NCI-H526 (cell line): ENCODE data around the gene PRMT1.

ENCODE experiments used
- DNase-seq, 2 experiments: peaks; one replicate each; lab custom pipeline; 2025; lab: John Stamatoyannopoulos, UW

Gene PRMT1

DNA sequence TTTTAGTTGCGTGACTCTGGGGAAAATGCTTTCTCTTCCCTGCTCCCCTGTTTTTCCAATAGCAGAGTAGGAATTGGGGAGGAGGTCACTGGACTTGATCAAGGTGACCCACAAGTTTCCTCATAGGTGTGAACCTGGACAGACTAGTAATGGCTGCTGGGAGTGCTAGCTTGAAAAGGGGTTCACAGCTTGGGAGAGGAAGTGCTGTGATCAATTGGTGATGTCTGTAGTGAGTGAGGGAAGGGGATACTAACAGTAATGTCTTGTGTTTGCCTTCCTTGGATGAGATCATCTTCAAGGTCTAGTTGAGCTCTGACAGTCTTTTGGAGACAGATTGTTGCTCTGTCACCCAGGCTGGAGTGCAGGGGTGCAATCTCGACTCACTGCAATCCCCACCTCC lies 9.6 kb upstream of the PRMT1 start:
- DNase-seq = no peak

DNA sequence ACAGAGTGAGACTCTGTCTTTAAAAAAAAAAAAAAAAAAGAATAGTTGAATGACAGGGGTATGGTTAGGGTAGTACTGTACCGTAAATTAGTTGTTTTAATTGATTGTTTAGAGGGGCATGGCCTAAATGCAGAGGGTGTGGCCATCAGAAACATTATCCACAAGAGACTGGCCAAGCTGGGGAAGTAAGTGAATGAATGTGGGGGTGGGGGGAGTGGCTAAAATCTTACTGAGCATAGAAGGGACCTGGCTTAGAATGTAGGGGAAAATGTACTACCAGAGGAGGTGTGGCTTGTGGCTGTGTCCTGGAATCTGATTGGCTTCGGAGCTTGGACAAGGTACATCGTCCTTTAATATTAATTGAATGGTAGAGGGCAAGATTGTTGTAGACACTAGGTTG lies 7.6 kb upstream of the PRMT1 start:
- DNase-seq = no peak

DNA sequence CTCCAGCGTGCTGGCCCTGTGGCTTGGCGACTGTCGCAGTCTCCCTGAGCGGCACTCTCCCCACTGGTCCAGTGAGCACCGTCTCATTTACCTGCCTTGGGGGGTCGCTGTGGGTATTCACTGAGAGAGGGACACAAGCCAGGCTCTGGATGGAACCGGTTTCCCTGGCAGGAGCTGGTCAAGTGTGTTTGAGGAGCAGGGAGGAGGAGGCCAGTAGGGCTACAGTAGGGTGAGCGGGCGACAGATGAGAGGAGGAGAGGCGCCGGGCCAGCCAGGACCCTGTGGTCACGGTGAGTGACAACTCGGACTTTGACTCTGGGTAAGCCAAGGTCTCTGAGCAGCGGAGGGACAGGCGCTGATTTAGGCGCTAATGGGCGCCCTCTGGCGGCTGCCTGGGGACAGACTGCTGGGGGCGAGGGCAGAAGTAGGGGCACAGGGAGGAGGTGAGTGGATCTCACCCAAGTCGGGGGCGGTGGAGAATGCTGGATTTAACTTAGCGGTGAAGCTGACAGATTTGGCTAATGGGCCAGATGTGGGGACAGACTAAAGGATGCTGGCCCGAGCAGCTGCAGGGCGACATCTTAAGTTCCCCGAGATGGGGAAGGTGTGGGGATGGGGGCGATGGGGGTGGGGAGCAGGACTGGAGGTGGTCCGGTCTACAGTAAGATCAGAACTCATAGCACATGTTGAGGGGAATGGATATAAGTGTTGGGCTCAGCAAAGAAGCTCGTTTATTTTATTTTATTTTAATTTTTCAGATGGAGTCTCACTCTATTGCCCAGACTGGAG lies 4.7 kb upstream of the PRMT1 start:
- peak; percentile 61 to 87 for DNase-seq

DNA sequence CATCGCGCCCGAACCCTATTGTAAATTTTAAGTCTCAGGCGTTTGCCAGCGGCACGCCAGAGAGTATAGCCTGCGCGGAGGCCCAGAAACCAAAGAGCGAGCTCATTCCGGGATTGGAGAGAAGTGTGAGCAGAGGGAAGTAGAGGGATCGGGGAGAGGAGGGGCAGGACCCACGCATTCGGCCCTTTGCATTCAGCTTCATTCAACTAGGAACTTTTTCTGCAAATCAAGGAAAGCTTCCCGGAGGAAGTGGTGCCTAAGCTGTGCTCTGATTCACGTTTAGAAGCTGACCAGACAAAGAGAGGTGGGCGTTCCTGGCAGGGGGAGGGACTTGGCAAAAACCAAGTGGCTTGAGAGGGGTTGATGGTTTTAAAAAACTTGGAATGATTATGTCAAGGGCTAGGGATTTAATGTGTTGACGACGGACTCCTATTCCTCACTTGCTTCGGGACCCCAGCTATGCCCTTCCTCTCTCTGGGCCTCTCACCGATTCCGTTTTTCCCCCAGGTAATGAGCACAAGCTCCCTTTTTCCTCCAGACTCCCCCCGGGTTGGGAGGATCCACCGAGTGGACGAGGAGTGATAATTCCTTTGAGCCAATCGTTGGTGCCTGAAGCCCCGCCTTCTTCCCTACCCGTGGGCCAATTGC lies 811 bp upstream of the PRMT1 start:
- DNase-seq = peak; percentile 92 to 93

DNA sequence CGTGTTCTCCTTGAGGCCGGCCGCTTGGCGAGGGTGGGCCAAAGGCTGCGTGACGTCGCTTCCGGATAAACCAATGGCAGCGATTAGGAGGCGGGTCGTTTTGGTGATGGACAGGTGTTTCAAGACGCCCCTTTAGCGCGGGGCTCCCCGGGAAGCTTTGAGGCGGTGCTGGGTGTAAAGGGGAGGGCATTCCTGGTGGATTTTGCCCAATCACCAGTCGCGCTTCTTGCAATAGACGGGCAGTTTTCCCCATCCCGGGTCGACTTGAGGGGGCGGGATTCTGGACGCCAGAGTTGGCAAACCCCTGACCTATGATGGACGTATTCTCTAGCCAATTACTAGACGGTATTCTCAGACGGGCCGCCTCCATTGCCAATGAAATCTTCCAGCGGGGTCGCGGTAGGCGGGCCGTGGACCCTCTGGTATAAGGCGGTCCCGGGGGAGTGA lies 264 bp upstream of the PRMT1 start:
- DNase-seq = peak; percentile 100

DNA sequence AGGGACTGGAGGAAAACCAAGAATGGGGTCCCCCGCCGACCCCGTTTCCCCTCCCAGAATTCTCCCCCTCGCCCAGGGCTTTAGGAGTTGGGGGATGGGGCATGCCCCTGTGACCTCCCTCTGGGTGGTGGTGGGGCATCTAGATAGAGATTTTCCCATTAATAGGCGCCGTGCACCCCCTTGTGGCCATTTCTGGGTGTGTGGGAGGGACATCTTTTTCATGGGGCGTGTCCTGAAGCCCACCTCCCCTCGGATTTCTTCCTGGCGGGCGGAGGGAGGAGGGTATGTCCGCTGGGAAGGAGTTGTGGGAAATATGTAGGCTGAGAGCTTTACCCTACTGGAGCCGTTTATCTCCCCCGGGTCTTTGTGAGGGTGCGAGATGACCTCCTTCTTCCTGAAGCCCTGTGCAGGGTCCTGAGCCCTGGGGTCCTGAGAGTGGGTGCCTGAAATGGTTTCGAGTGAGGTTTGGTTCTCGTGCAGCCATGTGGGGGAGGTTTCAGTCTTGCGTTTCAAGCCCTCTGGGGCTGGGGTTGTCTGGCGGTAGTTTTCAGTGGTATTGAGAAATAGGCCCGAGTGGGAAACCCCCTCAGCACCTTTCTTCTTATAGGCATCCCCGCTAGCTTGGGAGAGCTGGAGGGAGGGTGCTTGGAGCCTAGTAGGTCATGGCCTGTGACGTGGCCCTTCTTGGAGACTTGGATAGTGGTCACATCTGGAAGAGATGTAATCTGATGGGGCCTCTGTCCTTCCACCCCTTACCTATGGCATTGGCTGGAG lies 1.0 kb downstream of the PRMT1 start:
- DNase-seq = peak; percentile 69 to 83

DNA sequence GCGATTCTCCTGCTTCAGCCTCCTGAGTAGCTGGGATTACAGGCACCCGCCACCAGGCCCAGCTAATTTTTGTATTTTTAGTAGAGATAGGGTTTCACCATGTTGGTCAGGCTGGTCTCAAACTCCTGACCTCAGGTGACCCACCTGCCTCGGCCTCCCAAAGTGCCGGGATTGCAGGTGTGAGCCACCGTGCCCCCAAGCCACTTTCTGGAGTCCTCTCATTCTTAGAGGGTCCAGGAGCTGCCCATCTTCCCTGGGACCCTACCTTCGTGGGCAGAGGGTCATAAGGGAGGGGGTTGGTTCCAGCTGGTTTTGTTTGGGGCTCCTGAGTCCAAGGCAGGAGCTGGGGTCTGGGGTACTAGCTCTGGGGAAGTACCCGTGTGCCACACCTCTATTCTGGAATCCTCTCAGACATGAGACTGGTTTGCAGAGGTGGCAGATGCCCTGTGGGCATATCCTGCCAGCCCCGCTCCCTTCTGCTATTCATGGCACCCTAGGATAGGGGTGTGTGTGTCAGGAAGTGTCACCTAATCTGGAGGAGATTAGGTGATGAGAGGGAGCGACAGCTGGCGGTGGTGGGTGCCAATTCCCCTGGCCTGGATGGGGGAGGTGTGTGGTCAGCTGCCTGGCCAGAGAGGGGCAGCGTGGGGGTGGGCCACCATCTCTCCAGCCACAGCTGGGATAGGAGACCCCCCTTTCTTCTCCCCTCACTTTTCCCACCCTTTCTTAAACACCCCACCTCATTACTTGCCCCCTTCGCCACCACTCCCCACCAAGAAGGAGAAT lies 2.1 kb downstream of the PRMT1 start:
- DNase-seq = no peak

DNA sequence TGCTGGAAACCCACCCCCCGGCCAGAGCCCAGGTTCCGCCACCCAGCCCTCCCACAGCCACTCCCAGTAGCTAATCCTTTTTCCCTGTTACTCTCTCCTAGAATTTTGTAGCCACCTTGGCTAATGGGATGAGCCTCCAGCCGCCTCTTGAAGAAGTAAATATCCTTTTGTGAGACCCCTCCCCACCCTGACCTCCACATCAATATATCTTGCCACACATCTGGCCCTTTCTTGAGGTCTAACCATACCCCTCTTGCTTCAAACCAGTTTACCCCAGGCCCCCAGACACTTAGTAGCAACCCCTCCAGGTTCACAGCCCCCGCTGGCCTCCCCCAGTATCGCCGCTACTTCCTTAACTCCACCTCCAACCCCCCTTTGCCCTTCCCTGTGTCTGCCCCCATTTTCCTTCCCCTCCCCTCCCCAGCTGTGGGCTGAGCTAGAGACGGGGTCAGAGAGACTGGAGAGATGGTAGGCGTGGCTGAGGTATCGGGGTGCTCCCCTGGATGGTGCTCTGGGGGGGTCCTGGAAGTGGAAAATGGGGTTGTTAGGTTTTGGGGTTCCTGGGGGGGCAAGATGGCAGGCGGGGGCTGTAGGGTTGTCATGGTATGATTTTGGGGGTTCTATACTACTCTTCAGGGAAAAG lies 2.8 kb downstream of the PRMT1 start:
- DNase-seq = no peak

DNA sequence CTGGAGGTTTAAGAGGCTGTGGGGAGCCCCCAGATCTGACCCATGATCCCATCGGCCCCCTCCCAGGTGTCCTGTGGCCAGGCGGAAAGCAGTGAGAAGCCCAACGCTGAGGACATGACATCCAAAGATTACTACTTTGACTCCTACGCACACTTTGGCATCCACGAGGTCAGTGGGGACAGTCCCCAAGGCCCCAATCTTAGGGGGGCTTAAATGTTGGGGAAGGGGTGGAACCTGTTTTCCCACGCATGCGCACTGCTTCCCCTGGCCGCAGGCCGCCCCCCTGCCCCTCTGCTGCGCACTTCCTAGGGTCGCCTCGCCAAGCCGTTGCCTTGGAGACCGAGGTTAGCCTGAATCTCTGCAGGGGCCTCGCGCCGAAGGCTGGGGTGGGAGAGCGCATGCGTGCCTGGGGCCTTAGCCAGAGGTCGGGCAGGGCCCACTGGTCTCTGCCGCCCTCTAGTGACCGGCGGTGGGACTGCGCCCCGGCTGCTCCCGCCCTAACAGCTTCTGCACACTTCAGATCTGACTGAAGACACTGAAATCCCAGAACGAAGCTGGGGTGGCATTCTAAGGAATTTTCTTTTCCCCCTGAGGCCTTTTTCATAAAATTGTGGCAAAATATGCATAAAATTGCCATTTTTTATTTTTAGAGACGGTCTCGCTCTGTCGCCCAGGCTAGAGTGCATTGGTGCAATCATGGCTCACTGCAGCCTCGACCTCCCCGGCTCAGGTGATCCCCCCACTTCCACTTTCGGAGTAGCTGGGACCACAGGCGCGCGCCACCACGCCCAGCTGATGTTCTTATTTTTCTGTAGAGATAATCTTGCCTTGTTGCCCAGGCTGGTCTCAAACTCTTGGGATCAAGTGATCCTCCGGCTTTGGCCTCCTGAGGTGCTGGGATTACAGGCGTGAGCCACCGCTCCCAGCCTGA lies 3.6 kb downstream of the PRMT1 start:
- peak; percentile 27 to 92 for DNase-seq

DNA sequence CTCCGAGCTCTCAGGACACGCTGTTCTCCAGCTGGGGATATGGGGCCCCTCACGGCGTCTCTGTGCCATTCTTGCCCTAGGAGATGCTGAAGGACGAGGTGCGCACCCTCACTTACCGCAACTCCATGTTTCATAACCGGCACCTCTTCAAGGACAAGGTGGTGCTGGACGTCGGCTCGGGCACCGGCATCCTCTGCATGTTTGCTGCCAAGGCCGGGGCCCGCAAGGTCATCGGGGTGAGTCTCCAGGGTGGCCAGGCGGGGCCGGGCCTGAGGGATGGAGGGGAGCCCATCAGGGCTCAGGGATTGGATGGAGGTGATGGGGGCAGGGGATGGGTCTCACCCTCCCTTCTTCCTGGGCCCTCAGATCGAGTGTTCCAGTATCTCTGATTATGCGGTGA lies 4.8 kb downstream of the PRMT1 start:
- no peak for DNase-seq

DNA sequence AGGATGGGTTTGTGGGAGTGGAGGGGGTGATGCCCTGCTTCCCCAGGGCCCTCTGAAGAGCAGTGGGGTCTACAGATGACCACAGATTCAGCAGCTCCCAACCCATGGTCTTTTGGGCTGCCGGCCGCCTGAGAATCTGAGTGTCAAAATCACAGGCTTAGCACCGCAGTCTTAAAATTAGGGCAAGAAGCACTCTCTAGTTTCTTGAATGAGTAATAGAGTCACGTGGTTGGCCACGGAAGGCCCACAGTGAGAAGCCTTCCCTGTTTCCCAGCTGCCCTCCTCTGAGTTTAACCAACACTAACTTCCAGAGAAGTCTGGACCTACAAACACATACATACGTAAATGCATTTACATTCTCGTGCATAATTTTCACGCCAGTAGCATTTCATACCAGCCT lies 5.2 kb downstream of the PRMT1 start:
- DNase-seq = no peak

DNA sequence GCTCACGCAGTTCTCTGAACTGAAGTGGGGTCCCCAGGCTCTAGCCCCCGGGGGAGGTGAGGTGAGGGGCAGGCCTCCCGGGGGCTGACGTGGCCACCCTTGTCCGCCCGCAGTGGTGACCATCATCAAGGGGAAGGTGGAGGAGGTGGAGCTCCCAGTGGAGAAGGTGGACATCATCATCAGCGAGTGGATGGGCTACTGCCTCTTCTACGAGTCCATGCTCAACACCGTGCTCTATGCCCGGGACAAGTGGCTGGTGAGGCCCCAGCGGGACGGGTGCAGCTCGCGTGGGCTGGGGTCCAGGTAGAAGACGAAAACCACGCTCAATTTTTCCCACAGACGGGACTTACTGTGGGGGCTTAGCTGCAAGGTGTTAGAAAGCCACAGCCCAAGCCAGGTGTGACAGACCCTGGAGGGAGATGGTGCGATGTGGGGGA lies 6.8 kb downstream of the PRMT1 start:
- no peak for DNase-seq

DNA sequence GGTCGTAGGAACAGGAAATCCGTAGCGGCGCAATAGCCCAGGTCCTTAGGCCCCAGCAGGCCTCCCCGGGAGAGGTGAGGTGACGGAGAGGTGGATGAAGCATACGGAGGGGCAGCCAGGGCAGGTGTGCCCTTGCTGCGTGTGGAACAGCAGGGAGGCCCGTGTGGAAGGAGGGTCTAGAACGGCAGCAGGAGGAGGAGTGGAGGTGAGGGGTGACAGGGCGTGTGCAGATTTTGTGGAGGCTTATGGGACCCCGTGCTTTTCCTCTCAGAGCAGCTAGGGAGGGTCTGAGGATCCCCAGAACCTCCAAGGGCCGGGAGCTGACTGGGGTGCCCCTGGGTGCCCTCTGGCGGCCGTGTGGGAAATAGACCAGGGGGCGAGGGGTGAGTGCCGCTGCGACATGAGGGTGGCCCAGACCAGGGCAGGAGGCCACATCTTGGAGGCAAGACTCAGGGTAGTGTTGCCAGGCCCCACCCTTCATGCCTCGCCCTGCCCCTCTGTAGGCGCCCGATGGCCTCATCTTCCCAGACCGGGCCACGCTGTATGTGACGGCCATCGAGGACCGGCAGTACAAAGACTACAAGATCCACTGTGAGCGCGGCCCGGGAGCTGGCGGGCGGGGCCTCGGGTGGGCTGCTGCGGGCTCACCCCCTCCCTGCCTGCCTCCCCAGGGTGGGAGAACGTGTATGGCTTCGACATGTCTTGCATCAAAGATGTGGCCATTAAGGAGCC lies 7.3 kb downstream of the PRMT1 start:
- DNase-seq = peak in 1 of 2 experiments; percentile 20

DNA sequence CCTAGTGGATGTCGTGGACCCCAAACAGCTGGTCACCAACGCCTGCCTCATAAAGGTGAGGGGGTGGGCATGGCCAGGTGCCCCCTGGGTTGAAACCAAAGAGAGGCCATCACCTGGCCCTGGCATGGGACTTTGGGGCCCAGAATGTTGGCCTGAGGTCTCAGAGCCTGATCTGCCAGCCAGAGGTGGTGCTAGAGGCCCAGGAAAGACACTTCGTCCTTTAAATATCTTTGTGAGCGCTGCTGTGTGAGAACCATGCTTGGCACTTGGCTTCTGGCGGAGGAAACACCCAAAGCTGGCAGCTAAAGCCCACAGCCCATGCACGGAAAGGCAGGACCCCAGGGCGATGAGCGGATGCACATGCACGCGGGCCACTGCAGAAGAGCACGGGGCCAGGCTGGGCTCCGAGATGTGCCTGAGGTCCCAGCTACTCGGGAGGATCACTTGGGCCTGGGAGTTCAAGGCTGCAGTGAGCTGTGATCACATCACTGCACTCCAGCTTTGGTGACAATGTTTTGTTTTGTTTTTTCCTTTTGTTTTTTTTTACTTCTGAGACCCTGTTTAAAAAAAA lies 8.0 kb downstream of the PRMT1 start:
- no peak for DNase-seq

DNA sequence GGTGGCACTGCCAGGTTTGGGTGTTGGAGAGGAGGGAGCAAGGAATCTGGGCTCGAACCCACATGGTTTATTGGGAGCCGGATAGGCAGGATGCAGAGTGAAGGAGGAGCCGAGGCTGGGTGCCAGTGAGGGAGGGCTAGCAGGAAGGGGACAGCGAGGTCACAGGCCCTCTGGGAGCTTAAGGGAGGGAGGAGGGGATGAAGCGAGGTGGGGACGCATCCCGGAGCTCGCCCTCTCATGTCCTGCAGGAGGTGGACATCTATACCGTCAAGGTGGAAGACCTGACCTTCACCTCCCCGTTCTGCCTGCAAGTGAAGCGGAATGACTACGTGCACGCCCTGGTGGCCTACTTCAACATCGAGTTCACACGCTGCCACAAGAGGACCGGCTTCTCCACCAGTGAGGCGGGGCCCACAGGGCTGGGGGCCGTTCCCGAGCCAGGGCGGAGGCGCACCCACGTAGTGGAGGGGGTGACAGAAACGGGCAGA lies 8.8 kb downstream of the PRMT1 start:
- no peak for DNase-seq

DNA sequence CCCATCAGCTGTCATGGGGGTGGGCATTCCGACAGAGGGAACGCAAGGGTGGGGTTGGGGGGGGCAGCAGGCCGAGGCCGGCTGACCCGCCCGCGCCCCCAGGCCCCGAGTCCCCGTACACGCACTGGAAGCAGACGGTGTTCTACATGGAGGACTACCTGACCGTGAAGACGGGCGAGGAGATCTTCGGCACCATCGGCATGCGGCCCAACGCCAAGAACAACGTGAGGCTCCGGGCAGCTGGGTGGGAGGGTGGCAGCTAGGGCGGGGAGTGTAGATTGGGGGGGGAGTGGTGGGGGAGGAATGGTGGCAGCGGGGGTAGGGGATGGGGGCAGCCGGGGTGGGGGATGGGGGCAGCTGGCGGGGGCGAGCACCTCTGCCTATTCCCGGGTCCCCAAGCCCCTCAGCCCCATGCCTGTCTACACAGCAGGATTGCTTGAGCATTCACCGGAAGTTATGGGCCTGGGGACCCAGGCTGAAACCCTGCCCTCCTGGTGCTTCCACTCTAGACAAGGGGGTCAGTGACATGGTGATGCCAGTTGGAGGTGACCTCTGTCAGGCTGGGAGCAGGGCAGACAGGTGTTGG lies 9.5 kb downstream of the PRMT1 start:
- no peak for DNase-seq

DNA sequence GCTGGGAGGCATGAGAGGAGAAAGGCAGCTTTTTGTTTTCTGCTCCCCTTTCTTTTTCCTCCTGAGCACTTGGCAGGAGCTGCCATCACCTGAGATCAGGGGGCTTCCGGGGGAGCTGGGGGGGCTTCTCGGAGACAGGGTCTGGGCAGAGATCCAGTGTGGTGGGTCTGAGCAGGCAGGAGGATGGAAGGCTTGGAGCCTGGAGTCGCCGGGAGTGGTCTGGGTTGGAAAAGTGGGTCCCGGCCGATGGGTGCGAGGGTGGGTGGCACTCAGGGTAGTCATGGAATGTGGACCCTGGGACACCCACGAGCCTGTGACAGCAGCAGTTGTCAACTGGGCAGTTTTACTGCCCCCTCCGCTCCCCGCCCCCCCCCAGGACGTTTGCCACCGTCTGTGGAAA lies 10.1 kb downstream of the PRMT1 start:
- no peak for DNase-seq

DNA sequence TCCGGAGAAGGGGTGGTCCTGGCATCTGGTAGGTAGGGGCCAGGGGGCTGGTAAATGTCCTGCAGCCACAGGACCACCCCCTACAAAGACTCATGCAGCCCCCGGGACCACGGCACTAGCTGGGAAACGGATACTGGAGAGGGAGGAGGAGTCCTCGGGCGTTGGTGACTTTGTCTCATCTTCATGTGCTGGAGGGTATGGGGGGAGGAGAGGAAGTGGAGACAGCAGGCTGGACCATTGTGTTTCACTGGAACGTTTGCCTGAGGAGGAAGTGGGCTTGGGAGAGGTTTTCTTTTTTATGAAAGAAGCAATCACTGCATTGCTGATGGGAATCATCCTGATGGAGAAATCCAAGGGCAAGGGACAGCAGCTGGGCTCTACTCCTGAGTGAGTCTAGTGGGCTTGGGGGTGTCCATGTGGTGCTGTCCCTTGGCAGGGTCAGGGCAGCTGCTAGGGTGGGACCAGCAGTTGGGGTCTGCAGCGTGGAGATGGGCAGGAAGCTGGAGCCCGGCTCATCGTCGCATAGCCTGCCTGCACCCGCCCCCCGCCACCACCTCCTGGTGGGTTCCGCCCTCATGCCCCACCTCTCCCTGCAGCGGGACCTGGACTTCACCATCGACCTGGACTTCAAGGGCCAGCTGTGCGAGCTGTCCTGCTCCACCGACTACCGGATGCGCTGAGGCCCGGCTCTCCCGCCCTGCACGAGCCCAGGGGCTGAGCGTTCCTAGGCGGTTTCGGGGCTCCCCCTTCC lies 10.7 kb downstream of the PRMT1 start:
- DNase-seq = peak in 1 of 2 experiments; percentile 18
